Osteoblast (primary cell): ENCODE measurements around the gene GRAMD1B. TPM values are rescaled to one million over a fixed set of nuclear protein-coding genes. Genes with fewer than 3 reads are reported as not detected.
"Not testable (repeated sequence)": the region's sequence is repeated elsewhere in the genome, so short reads cannot be mapped to it uniquely, and the experiment has no call there.

ENCODE experiments used
- DNase-seq: peaks from one replicate; pipeline ENCODE4 v3.0.0; 2011; ENCODE audit warnings: low spot score, mixed read lengths; ENCODE audit not compliant: insufficient read length; ENCODE audit errors: missing footprints
- H2AFZ ChIP-seq: 2 replicates; pipeline ENCODE4 v1.6.0; 2011; ENCODE audit warnings: mild to moderate bottlenecking, low read length
- H3K27ac ChIP-seq: 2 replicates; pipeline ENCODE4 v1.5.1; 2011; ENCODE audit warnings: mild to moderate bottlenecking, low read depth, low read length, moderate library complexity
- H3K27me3 ChIP-seq: 2 replicates; pipeline ENCODE4 v1.6.0; 2012; ENCODE audit warnings: mild to moderate bottlenecking, control low read depth, inconsistent platforms, low read length, moderate library complexity; ENCODE audit not compliant: insufficient read depth
- H3K36me3 ChIP-seq: 2 replicates; pipeline ENCODE4 v1.5.1; 2011; ENCODE audit warnings: mild to moderate bottlenecking, low read length, control low read depth, moderate library complexity; ENCODE audit not compliant: insufficient read depth
- H3K4me1 ChIP-seq: 2 replicates; pipeline ENCODE4 v1.5.1; 2011; ENCODE audit warnings: mild to moderate bottlenecking, low read length, control low read depth, moderate library complexity; ENCODE audit not compliant: insufficient read depth
- H3K4me2 ChIP-seq: 2 replicates; pipeline ENCODE4 v1.6.0; 2011; ENCODE audit warnings: mild to moderate bottlenecking, low read length; ENCODE audit not compliant: insufficient read depth
- H3K4me3 ChIP-seq: fragments of 200-600 bp; sonication (generic); 3 replicates; pipeline ENCODE4 v1.5.1; 2012; ENCODE audit warnings: mild to moderate bottlenecking, low read length, inconsistent platforms; ENCODE audit not compliant: insufficient read depth
- H3K79me2 ChIP-seq: 2 replicates; pipeline ENCODE4 v1.6.0; 2012; ENCODE audit warnings: mild to moderate bottlenecking, low read length, control low read depth, inconsistent platforms; ENCODE audit not compliant: insufficient read depth
- H3K9me3 ChIP-seq: 2 replicates; pipeline ENCODE4 v1.5.1; 2011; ENCODE audit warnings: low read depth, low read length, control low read depth
- H4K20me1 ChIP-seq: 2 replicates; pipeline ENCODE4 v1.6.0; 2012; ENCODE audit warnings: mild to moderate bottlenecking, low read length, control low read depth; ENCODE audit not compliant: insufficient read depth
- CTCF ChIP-seq: IDR thresholded peaks from 2 replicates; pipeline ENCODE4 v1.5.1; 2011; ENCODE audit warnings: mild to moderate bottlenecking, low read depth, low read length, moderate library complexity; ENCODE audit errors: extremely low read depth
- total RNA-seq: library from RNA; depleted of rRNA; stranded (reverse); fragments of >200 nt; gene quantifications from 2 replicates; pipeline ENCODE4 v1.2.3, GENCODE V29; 2012

Gene GRAMD1B
- total RNA-seq, 1 donor = 15.2 TPM

- H2AFZ ChIP-seq = no peak overlapping the region
- TF ChIP-seq CTCF = no peak
- H3K4me2 ChIP-seq = peak overlapping the region; percentile 86
- no peaks in the 10 kb centered on the region for H3K9me3 ChIP-seq
- H4K20me1 ChIP-seq = peaks cover 2% of the 10 kb centered on the region
- no peaks in the 10 kb centered on the region for H3K79me2 ChIP-seq
- H3K27ac ChIP-seq = no peak overlapping the region
- H3K4me3 ChIP-seq = no peak overlapping the region
- no peak for DNase-seq
- no peaks in the 10 kb centered on the region for H3K36me3 ChIP-seq
- H3K4me1 ChIP-seq = peaks cover 4% of the 10 kb centered on the region
- peaks cover 28% of the 10 kb centered on the region for H3K27me3 ChIP-seq
Measured at GRCh38 chr11:123653483-123653826, 223.4 kb downstream of the GRAMD1B start.

GRCh38 chr11:123653827-123654565 lies 223.9 kb downstream of the GRAMD1B start:
- TF ChIP-seq CTCF = no peak
- H3K9me3 ChIP-seq = no peaks in the 10 kb centered on the region
- no peaks in the 10 kb centered on the region for H3K36me3 ChIP-seq
- H3K27ac ChIP-seq = no peak overlapping the region
- no peaks in the 10 kb centered on the region for H3K79me2 ChIP-seq
- peak overlapping the region; percentile 69 for H3K4me3 ChIP-seq
- peaks cover 4% of the 10 kb centered on the region for H3K4me1 ChIP-seq
- DNase-seq = peak; percentile 92
- peaks cover 2% of the 10 kb centered on the region for H4K20me1 ChIP-seq
- H3K4me2 ChIP-seq = peak overlapping the region; percentile 86
- peak overlapping the region; percentile 84 for H2AFZ ChIP-seq
- H3K27me3 ChIP-seq = peaks cover 24% of the 10 kb centered on the region

- Histone ChIP-seq H3K27me3 (peaks cover 24% of the 10 kb centered on the region), H2AFZ (peak within 1 kb of the TSS; percentile 84), H3K36me3 (no peaks in the 10 kb centered on the region), H3K4me1 (peaks cover 4% of the 10 kb centered on the region), H3K27ac (no peak within 1 kb of the TSS), H4K20me1 (peaks cover 2% of the 10 kb centered on the region), H3K4me3 (peak within 1 kb of the TSS; percentile 69), H3K79me2 (no peaks in the 10 kb centered on the region), H3K4me2 (peak within 1 kb of the TSS; percentile 86), H3K9me3 (no peaks in the 10 kb centered on the region)
- peak; percentile 78 for DNase-seq
- TF ChIP-seq CTCF = no peak
Measured at GRCh38 chr11:123654566-123655081, 224.6 kb downstream of the GRAMD1B start, which contains the start of gene SCN3B. SCN3B (minus strand) TSS chr11:123654624; CDS start chr11:123653801, 823 bp downstream.

GRCh38 chr11:123659311-123659710 lies 229.2 kb downstream of the GRAMD1B start:
- Histone ChIP-seq H3K27me3 (peaks cover 5% of the 10 kb centered on the region), H3K4me3 (no peak overlapping the region), H3K4me1 (peaks cover 4% of the 10 kb centered on the region), H3K36me3 (no peaks in the 10 kb centered on the region), H3K4me2 (no peak overlapping the region), H2AFZ (no peak overlapping the region), H3K27ac (no peak overlapping the region), H4K20me1 (no peaks in the 10 kb centered on the region), H3K9me3 (no peaks in the 10 kb centered on the region), H3K79me2 (no peaks in the 10 kb centered on the region)
- no peak for TF ChIP-seq CTCF
- DNase-seq = no peak

GRCh38 chr11:123659965-123660364 lies 229.9 kb downstream of the GRAMD1B start:
- not testable (repeated sequence) for H3K4me3 ChIP-seq, H3K4me1 ChIP-seq, H3K36me3 ChIP-seq, H4K20me1 ChIP-seq, DNase-seq, H2AFZ ChIP-seq, H3K27me3 ChIP-seq, H3K4me2 ChIP-seq, H3K27ac ChIP-seq, H3K79me2 ChIP-seq, H3K9me3 ChIP-seq
